Vagina (tissue), 2 donors: ENCODE results near the gene DOCK4. TPM values are rescaled to one million over a fixed set of nuclear protein-coding genes. Genes with fewer than 3 reads are reported as not detected.

Experiments used
- DNase-seq, 2 donors: peaks; one replicate each; pipeline ENCODE4 v3.0.0-alpha.2; 2017; ENCODE audit errors: extremely low spot score in 2 of 2
- H3K27ac ChIP-seq: fragments of 200-600 bp; sonication (generic); one replicate; pipeline ENCODE4 v1.5.1; 2019
- H3K27me3 ChIP-seq: fragments of 200-600 bp; sonication (generic); one replicate; pipeline ENCODE4 v1.5.1; 2019
- H3K36me3 ChIP-seq, 2 donors: fragments of 200-600 bp; sonication (generic); one replicate each; pipeline ENCODE4 v1.5.1; 2017 to 2019
- H3K4me1 ChIP-seq: fragments of 200-600 bp; sonication (generic); one replicate; pipeline ENCODE4 v1.5.1; 2019
- H3K4me3 ChIP-seq, 2 donors: fragments of 200-600 bp; sonication (generic); 1 replicate in 1 of 2; 2 replicates in 1 of 2; pipeline ENCODE4 v1.5.1; 2016 to 2019
- H3K9me3 ChIP-seq: fragments of 200-600 bp; sonication (generic); one replicate; pipeline ENCODE4 v1.5.1; 2019
- POLR2A ChIP-seq, 2 donors: fragments of 450-650 bp; IDR thresholded peaks; one replicate each; pipeline ENCODE4 v1.6.1; 2017; ENCODE audit warnings: antibody characterized with exemption in 2 of 2, mild to moderate bottlenecking in 2 of 2, moderate library complexity in 2 of 2
- POLR2AphosphoS5 ChIP-seq, 2 donors: sonication (generic); formaldehyde crosslinking; IDR thresholded peaks; one replicate each; pipeline ENCODE4 v1.9.0; 2017; ENCODE audit warnings: antibody characterized with exemption in 2 of 2, mild to moderate bottlenecking in 2 of 2, low read depth in 1 of 2; ENCODE audit not compliant: insufficient read depth in 1 of 2
- intact Hi-C: fragments of 100-400 bp; cut with DNase I; formaldehyde crosslinking; loops from one replicate; pipeline ENCODE4 v1.15.1; 2023
- total RNA-seq: library from RNA; depleted of rRNA; stranded (reverse); fragments of >200 nt; gene quantifications from one replicate; pipeline ENCODE4 v1.2.3, GENCODE V29; 2016
- TF ChIP-seq, protein P1 (sequence below), 3 experiments: fragments of 450-650 bp in 2 of 3; fragments of 200-600 bp in 1 of 3; sonication (generic) in 1 of 3; IDR thresholded peaks; one replicate each; pipeline ENCODE4 v1.5.1; 2017 to 2019; ENCODE audit warnings: antibody characterized with exemption in 3 of 3, mild to moderate bottlenecking in 2 of 3, moderate library complexity in 2 of 3

Gene DOCK4, protein sequence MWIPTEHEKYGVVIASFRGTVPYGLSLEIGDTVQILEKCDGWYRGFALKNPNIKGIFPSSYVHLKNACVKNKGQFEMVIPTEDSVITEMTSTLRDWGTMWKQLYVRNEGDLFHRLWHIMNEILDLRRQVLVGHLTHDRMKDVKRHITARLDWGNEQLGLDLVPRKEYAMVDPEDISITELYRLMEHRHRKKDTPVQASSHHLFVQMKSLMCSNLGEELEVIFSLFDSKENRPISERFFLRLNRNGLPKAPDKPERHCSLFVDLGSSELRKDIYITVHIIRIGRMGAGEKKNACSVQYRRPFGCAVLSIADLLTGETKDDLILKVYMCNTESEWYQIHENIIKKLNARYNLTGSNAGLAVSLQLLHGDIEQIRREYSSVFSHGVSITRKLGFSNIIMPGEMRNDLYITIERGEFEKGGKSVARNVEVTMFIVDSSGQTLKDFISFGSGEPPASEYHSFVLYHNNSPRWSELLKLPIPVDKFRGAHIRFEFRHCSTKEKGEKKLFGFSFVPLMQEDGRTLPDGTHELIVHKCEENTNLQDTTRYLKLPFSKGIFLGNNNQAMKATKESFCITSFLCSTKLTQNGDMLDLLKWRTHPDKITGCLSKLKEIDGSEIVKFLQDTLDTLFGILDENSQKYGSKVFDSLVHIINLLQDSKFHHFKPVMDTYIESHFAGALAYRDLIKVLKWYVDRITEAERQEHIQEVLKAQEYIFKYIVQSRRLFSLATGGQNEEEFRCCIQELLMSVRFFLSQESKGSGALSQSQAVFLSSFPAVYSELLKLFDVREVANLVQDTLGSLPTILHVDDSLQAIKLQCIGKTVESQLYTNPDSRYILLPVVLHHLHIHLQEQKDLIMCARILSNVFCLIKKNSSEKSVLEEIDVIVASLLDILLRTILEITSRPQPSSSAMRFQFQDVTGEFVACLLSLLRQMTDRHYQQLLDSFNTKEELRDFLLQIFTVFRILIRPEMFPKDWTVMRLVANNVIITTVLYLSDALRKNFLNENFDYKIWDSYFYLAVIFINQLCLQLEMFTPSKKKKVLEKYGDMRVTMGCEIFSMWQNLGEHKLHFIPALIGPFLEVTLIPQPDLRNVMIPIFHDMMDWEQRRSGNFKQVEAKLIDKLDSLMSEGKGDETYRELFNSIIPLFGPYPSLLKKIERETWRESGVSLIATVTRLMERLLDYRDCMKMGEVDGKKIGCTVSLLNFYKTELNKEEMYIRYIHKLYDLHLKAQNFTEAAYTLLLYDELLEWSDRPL (N-terminal part only)
- 40.3 TPM for total RNA-seq

GRCh38 chr7:112206238-112206990 lies at the start of gene DOCK4, which contains the start of gene ZNF277:
TSS of gene DOCK4 (minus strand) at chr7:112206399. CDS start at chr7:112206138, 261 bp downstream.
TSS of gene ZNF277 (plus strand) at chr7:112206695. CDS start at chr7:112206717, 22 bp downstream.
- H3K36me3 ChIP-seq: no peaks in the 10 kb centered on the region
- DNase-seq: peak; percentile 99
- H3K27me3 ChIP-seq: no peaks in the 10 kb centered on the region
- H3K4me3 ChIP-seq: peak within 1 kb of the TSS; percentile 83 to 93
- intact Hi-C loops: no loop called here
- no peaks in the 10 kb centered on the region for H3K9me3 ChIP-seq
- peaks cover 27% of the 10 kb centered on the region for H3K4me1 ChIP-seq
- TF ChIP-seq POLR2A (IDR thresholded peaks at IDR 0.05) (peak in 1 of 2 donors; percentile 88), POLR2AphosphoS5 (IDR thresholded peaks at IDR 0.05; ENCODE audit: insufficient read depth in 1 of 2, low read depth in 1 of 2) (peak; percentile 91 to 93)
- TF ChIP-seq, protein P1, sequence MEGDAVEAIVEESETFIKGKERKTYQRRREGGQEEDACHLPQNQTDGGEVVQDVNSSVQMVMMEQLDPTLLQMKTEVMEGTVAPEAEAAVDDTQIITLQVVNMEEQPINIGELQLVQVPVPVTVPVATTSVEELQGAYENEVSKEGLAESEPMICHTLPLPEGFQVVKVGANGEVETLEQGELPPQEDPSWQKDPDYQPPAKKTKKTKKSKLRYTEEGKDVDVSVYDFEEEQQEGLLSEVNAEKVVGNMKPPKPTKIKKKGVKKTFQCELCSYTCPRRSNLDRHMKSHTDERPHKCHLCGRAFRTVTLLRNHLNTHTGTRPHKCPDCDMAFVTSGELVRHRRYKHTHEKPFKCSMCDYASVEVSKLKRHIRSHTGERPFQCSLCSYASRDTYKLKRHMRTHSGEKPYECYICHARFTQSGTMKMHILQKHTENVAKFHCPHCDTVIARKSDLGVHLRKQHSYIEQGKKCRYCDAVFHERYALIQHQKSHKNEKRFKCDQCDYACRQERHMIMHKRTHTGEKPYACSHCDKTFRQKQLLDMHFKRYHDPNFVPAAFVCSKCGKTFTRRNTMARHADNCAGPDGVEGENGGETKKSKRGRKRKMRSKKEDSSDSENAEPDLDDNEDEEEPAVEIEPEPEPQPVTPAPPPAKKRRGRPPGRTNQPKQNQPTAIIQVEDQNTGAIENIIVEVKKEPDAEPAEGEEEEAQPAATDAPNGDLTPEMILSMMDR (IDR thresholded peaks at IDR 0.05): no peak
- peak within 1 kb of the TSS; percentile 82 for H3K27ac ChIP-seq

- H3K4me3 ChIP-seq: no peak overlapping the region
- no peak for DNase-seq
- H3K36me3 ChIP-seq: no peaks in the 10 kb centered on the region
- H3K27me3 ChIP-seq: no peaks in the 10 kb centered on the region
- intact Hi-C loops: no loop called here
- no peak overlapping the region for H3K27ac ChIP-seq
- peaks cover 10% of the 10 kb centered on the region for H3K4me1 ChIP-seq
- H3K9me3 ChIP-seq: no peaks in the 10 kb centered on the region
- no peak for TF ChIP-seq POLR2AphosphoS5 (IDR thresholded peaks at IDR 0.05; ENCODE audit: insufficient read depth in 1 of 2, low read depth in 1 of 2)
- TF ChIP-seq POLR2A (IDR thresholded peaks at IDR 0.05): no peak
- TF ChIP-seq, protein P1 (IDR thresholded peaks at IDR 0.05): no peak
Measured at GRCh38 chr7:112255388-112255720, 49.2 kb upstream of the DOCK4 start.

DNA sequence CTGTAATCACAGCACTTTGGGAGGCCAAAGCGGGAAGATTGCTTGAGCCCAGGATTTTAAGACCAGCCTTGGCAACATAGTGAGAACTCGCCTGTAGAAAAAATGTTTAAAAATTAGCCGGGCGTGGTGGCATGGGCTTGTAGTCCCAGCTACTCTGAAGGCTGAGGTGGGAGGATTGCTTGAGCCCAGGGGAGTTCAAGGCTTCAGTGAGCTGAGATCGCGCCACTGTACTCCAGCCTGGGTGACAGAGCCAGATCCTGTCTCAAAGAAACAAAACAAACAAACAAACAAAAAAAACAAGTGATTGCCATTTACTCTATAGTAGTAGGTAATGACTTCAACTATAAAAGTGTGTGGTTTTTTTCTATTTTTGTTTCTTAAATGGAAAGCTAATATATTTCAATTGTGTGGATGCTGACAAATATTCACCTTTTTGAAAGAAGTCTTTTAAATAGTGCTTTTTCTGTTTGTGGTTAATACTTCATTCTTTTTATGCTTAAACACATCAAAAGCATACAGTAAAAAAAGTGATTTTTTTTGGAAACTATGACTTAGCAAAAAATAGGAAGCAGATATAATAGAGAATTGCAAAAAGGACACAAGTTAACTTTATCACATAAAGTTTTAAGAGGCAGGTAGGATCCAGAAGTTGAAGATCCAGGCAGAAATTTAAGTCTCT lies 48.6 kb upstream of the DOCK4 start:
- Histone ChIP-seq H3K27ac (no peak overlapping the region), H3K4me1 (peaks cover 10% of the 10 kb centered on the region), H3K36me3 (no peaks in the 10 kb centered on the region), H3K9me3 (no peaks in the 10 kb centered on the region), H3K27me3 (no peaks in the 10 kb centered on the region), H3K4me3 (no peak overlapping the region)
- DNase-seq: no peak
- intact Hi-C loops: no loop called here
- TF ChIP-seq, protein P1 (IDR thresholded peaks at IDR 0.05): no peak
- no peak for TF ChIP-seq POLR2A (IDR thresholded peaks at IDR 0.05)
- no peak for TF ChIP-seq POLR2AphosphoS5 (IDR thresholded peaks at IDR 0.05; ENCODE audit: insufficient read depth in 1 of 2, low read depth in 1 of 2)

DNA sequence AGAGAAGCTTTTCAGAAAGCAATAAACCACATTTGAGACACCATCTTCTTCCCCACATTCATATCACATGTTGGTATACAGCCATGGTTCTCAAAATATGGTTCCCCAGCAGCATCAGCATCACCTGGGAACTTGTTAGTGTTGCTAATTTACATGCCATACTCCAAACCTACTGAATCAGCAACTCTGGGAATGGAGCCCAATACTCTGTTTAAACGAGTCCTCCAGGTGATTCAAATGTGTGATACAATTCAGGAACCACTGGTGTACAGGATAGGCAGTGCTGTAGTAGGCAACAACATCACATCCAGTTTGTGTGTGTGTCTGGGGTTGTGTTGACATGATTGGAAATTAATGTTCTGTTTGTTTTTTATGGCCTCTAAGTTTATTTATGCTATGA lies 48.0 kb upstream of the DOCK4 start:
- intact Hi-C loops: no loop called here
- H3K4me1 ChIP-seq: peaks cover 10% of the 10 kb centered on the region
- no peak overlapping the region for H3K27ac ChIP-seq
- TF ChIP-seq POLR2AphosphoS5 (IDR thresholded peaks at IDR 0.05; ENCODE audit: insufficient read depth in 1 of 2, low read depth in 1 of 2) (no peak), POLR2A (IDR thresholded peaks at IDR 0.05) (no peak)
- TF ChIP-seq, protein P1 (IDR thresholded peaks at IDR 0.05): no peak
- no peaks in the 10 kb centered on the region for H3K9me3 ChIP-seq
- DNase-seq: no peak
- H3K4me3 ChIP-seq: no peak overlapping the region
- H3K36me3 ChIP-seq: no peaks in the 10 kb centered on the region
- H3K27me3 ChIP-seq: no peaks in the 10 kb centered on the region
